ENCODE data around the gene PDZRN4. TPM values are rescaled to one million over a fixed set of nuclear protein-coding genes. Genes with fewer than 3 reads are reported as not detected.

PDZRN4 gene
- total RNA-seq, 4 donors from 2014 or later = 1.1 to 14.0 (median 4.5) TPM

GRCh38 chr12:41433460-41433859 is 245.3 kb downstream of the PDZRN4 start:
- Histone ChIP-seq H3K36me3 (no peaks in the 10 kb centered on the region), H3K27ac (no peak overlapping the region), H3K4me1 (no peaks in the 10 kb centered on the region), H3K27me3 (no peaks in the 10 kb centered on the region), H3K9me3 (no peaks in the 10 kb centered on the region), H3K4me3 (no peak overlapping the region)
- no peak for DNase-seq
- TF ChIP-seq, protein P1, sequence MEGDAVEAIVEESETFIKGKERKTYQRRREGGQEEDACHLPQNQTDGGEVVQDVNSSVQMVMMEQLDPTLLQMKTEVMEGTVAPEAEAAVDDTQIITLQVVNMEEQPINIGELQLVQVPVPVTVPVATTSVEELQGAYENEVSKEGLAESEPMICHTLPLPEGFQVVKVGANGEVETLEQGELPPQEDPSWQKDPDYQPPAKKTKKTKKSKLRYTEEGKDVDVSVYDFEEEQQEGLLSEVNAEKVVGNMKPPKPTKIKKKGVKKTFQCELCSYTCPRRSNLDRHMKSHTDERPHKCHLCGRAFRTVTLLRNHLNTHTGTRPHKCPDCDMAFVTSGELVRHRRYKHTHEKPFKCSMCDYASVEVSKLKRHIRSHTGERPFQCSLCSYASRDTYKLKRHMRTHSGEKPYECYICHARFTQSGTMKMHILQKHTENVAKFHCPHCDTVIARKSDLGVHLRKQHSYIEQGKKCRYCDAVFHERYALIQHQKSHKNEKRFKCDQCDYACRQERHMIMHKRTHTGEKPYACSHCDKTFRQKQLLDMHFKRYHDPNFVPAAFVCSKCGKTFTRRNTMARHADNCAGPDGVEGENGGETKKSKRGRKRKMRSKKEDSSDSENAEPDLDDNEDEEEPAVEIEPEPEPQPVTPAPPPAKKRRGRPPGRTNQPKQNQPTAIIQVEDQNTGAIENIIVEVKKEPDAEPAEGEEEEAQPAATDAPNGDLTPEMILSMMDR (IDR thresholded peaks at IDR 0.05) = no peak
- TF ChIP-seq POLR2A (IDR thresholded peaks at IDR 0.05) = no peak

GRCh38 chr12:41436076-41436475 is 248.0 kb downstream of the PDZRN4 start:
- Histone ChIP-seq H3K36me3 (no peaks in the 10 kb centered on the region), H3K4me1 (no peaks in the 10 kb centered on the region), H3K4me3 (no peak overlapping the region), H3K9me3 (no peaks in the 10 kb centered on the region), H3K27me3 (no peaks in the 10 kb centered on the region), H3K27ac (no peak overlapping the region)
- no peak for TF ChIP-seq POLR2A (IDR thresholded peaks at IDR 0.05)
- TF ChIP-seq, protein P1 (IDR thresholded peaks at IDR 0.05) = no peak
- DNase-seq = no peak

DNA sequence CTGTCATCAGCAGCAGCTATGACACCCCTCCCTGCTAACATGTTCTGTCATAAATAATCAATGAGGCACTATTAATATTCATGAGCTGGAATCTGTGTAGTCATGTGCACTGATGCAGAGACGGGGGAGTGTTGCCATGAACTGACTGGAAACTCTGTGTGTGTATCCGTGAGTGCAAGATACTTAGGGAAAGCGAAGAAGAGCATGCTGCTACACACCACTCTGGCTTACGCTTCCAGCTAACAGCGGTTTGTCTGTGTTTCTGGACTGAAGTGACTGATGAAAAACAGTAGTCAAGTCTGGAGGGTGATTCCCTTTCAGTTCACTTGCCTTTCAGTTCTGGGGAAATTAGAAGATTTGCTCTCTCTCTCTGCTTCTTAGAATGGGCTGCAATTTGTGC is 249.4 kb downstream of the PDZRN4 start:
- H3K9me3 ChIP-seq = no peaks in the 10 kb centered on the region
- no peaks in the 10 kb centered on the region for H3K36me3 ChIP-seq
- no peak overlapping the region for H3K27ac ChIP-seq
- H3K4me3 ChIP-seq = no peak overlapping the region
- H3K27me3 ChIP-seq = no peaks in the 10 kb centered on the region
- no peak for DNase-seq
- H3K4me1 ChIP-seq = no peaks in the 10 kb centered on the region
- TF ChIP-seq, protein P1 (IDR thresholded peaks at IDR 0.05) = no peak
- no peak for TF ChIP-seq POLR2A (IDR thresholded peaks at IDR 0.05)

DNA sequence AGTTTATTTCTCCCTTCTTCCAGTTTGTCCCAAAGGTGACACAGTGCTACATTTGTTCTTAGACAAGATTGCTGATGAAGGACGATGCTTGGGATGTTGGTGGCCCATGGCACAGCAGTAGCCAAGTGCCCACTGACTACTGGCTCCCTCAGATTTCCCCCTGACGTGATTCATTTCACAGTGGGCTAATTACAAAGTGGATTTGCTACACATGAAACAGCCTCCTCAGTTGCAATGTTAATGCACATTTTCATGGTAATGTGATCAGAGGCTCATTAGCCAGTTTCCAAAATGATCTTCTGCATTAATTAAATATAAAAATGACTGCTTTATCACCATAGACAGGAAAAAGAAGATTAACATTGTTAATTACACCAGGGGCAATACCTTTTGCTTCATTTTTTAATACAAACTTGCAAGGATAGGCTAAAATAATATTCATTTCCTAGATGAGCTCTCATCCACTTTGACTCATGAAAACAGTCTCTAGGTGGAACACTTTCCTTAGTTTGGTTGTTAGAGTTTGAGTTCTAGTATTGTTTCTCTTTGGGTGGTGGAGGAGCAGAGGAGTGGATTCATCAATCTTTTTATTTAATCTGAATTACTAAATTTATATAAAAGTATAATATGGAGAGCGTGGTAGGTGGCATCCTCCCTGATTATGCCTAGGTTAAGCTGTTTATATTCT is 250.9 kb downstream of the PDZRN4 start:
- Histone ChIP-seq H3K27me3 (no peaks in the 10 kb centered on the region), H3K27ac (no peak overlapping the region), H3K4me3 (no peak overlapping the region), H3K36me3 (no peaks in the 10 kb centered on the region), H3K9me3 (no peaks in the 10 kb centered on the region), H3K4me1 (no peaks in the 10 kb centered on the region)
- DNase-seq = no peak
- TF ChIP-seq, protein P1 (IDR thresholded peaks at IDR 0.05) = no peak
- TF ChIP-seq POLR2A (IDR thresholded peaks at IDR 0.05) = no peak

DNA sequence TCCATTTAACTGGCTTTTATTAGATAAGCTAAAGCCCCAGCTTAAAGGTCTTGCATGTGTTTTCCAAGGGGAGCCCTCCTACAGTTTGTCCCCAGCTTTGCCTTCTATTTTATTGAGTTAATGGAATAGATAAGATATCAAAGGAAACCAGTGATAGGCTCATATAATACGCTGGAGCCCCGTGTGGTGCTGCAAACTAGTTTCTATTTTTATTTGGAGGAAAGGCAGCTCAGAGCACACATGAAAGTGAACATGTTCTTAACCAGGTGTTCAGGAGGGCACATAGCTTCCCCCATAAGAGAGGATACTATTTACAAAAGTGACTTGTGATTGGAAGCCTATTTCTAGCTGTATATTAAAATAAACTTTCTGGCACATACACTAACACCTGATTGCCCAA is 251.7 kb downstream of the PDZRN4 start:
- TF ChIP-seq, protein P1 (IDR thresholded peaks at IDR 0.05) = no peak
- no peak for TF ChIP-seq POLR2A (IDR thresholded peaks at IDR 0.05)
- H3K27me3 ChIP-seq = no peaks in the 10 kb centered on the region
- DNase-seq = no peak
- no peaks in the 10 kb centered on the region for H3K36me3 ChIP-seq
- no peak overlapping the region for H3K4me3 ChIP-seq
- H3K9me3 ChIP-seq = no peaks in the 10 kb centered on the region
- no peak overlapping the region for H3K27ac ChIP-seq
- no peaks in the 10 kb centered on the region for H3K4me1 ChIP-seq

Measured in Peyer's patch (tissue), 4 donors.